K562 (cell line): ENCODE results near the gene SESN2. TPM values are rescaled to one million over a fixed set of nuclear protein-coding genes. Genes with fewer than 3 reads are reported as not detected.

Experiments
- DNMT1 ChIP-seq: fragments of 450-650 bp; IDR thresholded peaks from 2 replicates; pipeline ENCODE4 v1.6.1; 2016; ENCODE audit warnings: antibody characterized with exemption, mild to moderate bottlenecking
- FOXK2 ChIP-seq, 2 experiments: fragments of 450-650 bp; IDR thresholded peaks in 1 of 2; conservative IDR thresholded peaks in 1 of 2; 2 replicates each; pipeline ENCODE4 v1.6.1; 2016; ENCODE audit warnings: low read depth in 2 of 2, mild to moderate bottlenecking in 1 of 2
- OTX1 ChIP-seq: fragments of 450-650 bp; formaldehyde crosslinking; IDR thresholded peaks from 2 replicates; pipeline ENCODE4 v1.4.0; 2022; ENCODE audit warnings: mild to moderate bottlenecking
- PHF8 ChIP-seq: fragments of 200-600 bp; sonication (generic); IDR thresholded peaks from 2 replicates; pipeline ENCODE4 v1.6.1; 2012; ENCODE audit warnings: mixed run types, mild to moderate bottlenecking, inconsistent platforms, low read length, moderate library complexity, borderline replicate concordance
- RBM22 ChIP-seq: fragments of 200-400 bp; formaldehyde crosslinking; IDR thresholded peaks from 2 replicates; pipeline ENCODE4 v1.6.1; 2018; ENCODE audit warnings: low read length, low read depth; ENCODE audit not compliant: poor library complexity, severe bottlenecking
- RUNX1 ChIP-seq: sonication (generic); IDR thresholded peaks from 2 replicates; pipeline ENCODE4 v1.6.1; 2016; ENCODE audit warnings: antibody characterized with exemption, low read depth
- SMARCA4 ChIP-seq: fragments of 450-650 bp; IDR thresholded peaks from 2 replicates; pipeline ENCODE4 v1.6.1; 2016
- SMARCA5 ChIP-seq: fragments of 450-650 bp; IDR thresholded peaks from 2 replicates; pipeline ENCODE4 v1.6.1; 2016
- STAT5B ChIP-seq: fragments of 250-450 bp; sonication (Bioruptor Pico); IDR thresholded peaks from 2 replicates; pipeline ENCODE4 v1.8.0; 2021; ENCODE audit warnings: mild to moderate bottlenecking, inconsistent platforms
- TAF9B ChIP-seq: fragments of 450-650 bp; IDR thresholded peaks from 2 replicates; pipeline ENCODE4 v1.6.1; 2018; ENCODE audit warnings: mild to moderate bottlenecking; ENCODE audit not compliant: partially characterized antibody
- U2AF2 ChIP-seq: fragments of 200-400 bp; formaldehyde crosslinking; optimal IDR thresholded peaks from 2 replicates; pipeline ENCODE3; 2017; ENCODE audit warnings: low read depth, mild to moderate bottlenecking, low read length
- ZFP36 ChIP-seq: fragments of 150-350 bp; IDR thresholded peaks from 2 replicates; pipeline ENCODE4 v1.6.1; 2018; ENCODE audit warnings: low read length, low read depth; ENCODE audit not compliant: partially characterized antibody
- ZNF263 ChIP-seq: sonication (generic); formaldehyde crosslinking; IDR thresholded peaks from 2 replicates; pipeline ENCODE4 v1.8.0; 2022; ENCODE audit warnings: mild to moderate bottlenecking, missing genetic modification reagents, borderline replicate concordance
- ZNF644 ChIP-seq: fragments of 200-800 bp; sonication (Bioruptor generic); IDR thresholded peaks from 2 replicates; pipeline ENCODE4 v1.6.1; 2016; ENCODE audit warnings: low read depth, missing genetic modification characterization, missing compliant biosample characterization
- ZNF830 ChIP-seq: fragments of 250-450 bp; sonication (Bioruptor Pico); IDR thresholded peaks from 2 replicates; pipeline ENCODE4 v1.5.0; 2021; ENCODE audit warnings: mild to moderate bottlenecking
- polyA plus RNA-seq, 8 experiments: library from polyadenylated mRNA; depleted of rRNA in 4 of 8; stranded (reverse) in 5 of 8; unstranded in 3 of 8; fragments of >200 nt; fragmentation: Nextera tagmentation in 2 of 8; fragmentation: Illumina TruSeq in 1 of 8; extraction: Ambion mirVana in 2 of 8; extraction: Trizol in 1 of 8; gene quantifications; 2 replicates each; pipeline versions ENCODE4 v1.2.1 to v1.2.3, GENCODE V29; 2011 to 2014; ENCODE audit warnings: inconsistent platforms in 1 of 8, missing spikeins in 1 of 8
- total RNA-seq, 7 experiments: library from RNA; depleted of rRNA in 6 of 7; stranded (reverse); fragments of >200 nt in 6 of 7; fragmentation: Illumina TruSeq in 2 of 7; extraction: Trizol in 2 of 7; gene quantifications; 2 replicates each; pipeline versions ENCODE4 v1.2.1 to v1.2.3, GENCODE V29; 2011 to 2021; ENCODE audit warnings: low replicate concordance in 1 of 7
- TF ChIP-seq, protein P1 (sequence below): fragments of 450-650 bp; formaldehyde crosslinking; conservative IDR thresholded peaks from 2 replicates; pipeline ENCODE4 v1.4.0; 2022; ENCODE audit warnings: mild to moderate bottlenecking, missing genetic modification characterization
- TF ChIP-seq, protein P2 (sequence below): fragments of 450-650 bp; IDR thresholded peaks from 2 replicates; pipeline ENCODE4 v1.6.1; 2017; ENCODE audit warnings: antibody characterized with exemption, mild to moderate bottlenecking
- TF ChIP-seq, protein P3 (sequence below): sonication (generic); formaldehyde crosslinking; IDR thresholded peaks from 2 replicates; pipeline ENCODE4 v1.8.1; 2023; ENCODE audit warnings: missing genetic modification reagents, mild to moderate bottlenecking, borderline replicate concordance

SESN2 gene
- total and polyA plus RNA-seq, 9 of the 15 experiments (the other 6 are each of a cell fraction or from before 2014, with no cell fraction given) = 3.7 to 71.3 (median 16.8) TPM

- TF ChIP-seq ZFP36 (no peak), DNMT1 (no peak), ZNF830 (CRISPR knock-in tag) (peak; percentile 95), FOXK2 (conservative IDR thresholded peaks at IDR 0.05 in 1 of 2, IDR thresholded peaks at IDR 0.05 in 1 of 2; ENCODE audit: low read depth in 2 of 2) (peak; percentile 68 to 72; a peak in 3 of 4 replicates), RUNX1 (peak; percentile 34; the same call in 1 of the 2 replicates), OTX1 (CRISPR knock-in tag) (peak; percentile 3; the same call in 1 of the 2 replicates), U2AF2 (no peak), RBM22 (peak; percentile 97), PHF8 (peak; percentile 97), ZNF263 (peak; percentile 62; the same call in 1 of the 2 replicates), SMARCA4 (no peak), SMARCA5 (no peak), TAF9B (no peak), ZNF644 (tag) (no peak; the same call in 1 of the 2 replicates), STAT5B (CRISPR knock-in tag) (no peak)
- TF ChIP-seq, protein P1, sequence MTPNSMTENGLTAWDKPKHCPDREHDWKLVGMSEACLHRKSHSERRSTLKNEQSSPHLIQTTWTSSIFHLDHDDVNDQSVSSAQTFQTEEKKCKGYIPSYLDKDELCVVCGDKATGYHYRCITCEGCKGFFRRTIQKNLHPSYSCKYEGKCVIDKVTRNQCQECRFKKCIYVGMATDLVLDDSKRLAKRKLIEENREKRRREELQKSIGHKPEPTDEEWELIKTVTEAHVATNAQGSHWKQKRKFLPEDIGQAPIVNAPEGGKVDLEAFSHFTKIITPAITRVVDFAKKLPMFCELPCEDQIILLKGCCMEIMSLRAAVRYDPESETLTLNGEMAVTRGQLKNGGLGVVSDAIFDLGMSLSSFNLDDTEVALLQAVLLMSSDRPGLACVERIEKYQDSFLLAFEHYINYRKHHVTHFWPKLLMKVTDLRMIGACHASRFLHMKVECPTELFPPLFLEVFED = no peak
- TF ChIP-seq, protein P2, sequence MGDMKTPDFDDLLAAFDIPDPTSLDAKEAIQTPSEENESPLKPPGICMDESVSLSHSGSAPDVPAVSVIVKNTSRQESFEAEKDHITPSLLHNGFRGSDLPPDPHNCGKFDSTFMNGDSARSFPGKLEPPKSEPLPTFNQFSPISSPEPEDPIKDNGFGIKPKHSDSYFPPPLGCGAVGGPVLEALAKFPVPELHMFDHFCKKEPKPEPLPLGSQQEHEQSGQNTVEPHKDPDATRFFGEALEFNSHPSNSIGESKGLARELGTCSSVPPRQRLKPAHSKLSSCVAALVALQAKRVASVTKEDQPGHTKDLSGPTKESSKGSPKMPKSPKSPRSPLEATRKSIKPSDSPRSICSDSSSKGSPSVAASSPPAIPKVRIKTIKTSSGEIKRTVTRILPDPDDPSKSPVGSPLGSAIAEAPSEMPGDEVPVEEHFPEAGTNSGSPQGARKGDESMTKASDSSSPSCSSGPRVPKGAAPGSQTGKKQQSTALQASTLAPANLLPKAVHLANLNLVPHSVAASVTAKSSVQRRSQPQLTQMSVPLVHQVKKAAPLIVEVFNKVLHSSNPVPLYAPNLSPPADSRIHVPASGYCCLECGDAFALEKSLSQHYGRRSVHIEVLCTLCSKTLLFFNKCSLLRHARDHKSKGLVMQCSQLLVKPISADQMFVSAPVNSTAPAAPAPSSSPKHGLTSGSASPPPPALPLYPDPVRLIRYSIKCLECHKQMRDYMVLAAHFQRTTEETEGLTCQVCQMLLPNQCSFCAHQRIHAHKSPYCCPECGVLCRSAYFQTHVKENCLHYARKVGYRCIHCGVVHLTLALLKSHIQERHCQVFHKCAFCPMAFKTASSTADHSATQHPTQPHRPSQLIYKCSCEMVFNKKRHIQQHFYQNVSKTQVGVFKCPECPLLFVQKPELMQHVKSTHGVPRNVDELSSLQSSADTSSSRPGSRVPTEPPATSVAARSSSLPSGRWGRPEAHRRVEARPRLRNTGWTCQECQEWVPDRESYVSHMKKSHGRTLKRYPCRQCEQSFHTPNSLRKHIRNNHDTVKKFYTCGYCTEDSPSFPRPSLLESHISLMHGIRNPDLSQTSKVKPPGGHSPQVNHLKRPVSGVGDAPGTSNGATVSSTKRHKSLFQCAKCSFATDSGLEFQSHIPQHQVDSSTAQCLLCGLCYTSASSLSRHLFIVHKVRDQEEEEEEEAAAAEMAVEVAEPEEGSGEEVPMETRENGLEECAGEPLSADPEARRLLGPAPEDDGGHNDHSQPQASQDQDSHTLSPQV = no peak
- TF ChIP-seq, protein P3, sequence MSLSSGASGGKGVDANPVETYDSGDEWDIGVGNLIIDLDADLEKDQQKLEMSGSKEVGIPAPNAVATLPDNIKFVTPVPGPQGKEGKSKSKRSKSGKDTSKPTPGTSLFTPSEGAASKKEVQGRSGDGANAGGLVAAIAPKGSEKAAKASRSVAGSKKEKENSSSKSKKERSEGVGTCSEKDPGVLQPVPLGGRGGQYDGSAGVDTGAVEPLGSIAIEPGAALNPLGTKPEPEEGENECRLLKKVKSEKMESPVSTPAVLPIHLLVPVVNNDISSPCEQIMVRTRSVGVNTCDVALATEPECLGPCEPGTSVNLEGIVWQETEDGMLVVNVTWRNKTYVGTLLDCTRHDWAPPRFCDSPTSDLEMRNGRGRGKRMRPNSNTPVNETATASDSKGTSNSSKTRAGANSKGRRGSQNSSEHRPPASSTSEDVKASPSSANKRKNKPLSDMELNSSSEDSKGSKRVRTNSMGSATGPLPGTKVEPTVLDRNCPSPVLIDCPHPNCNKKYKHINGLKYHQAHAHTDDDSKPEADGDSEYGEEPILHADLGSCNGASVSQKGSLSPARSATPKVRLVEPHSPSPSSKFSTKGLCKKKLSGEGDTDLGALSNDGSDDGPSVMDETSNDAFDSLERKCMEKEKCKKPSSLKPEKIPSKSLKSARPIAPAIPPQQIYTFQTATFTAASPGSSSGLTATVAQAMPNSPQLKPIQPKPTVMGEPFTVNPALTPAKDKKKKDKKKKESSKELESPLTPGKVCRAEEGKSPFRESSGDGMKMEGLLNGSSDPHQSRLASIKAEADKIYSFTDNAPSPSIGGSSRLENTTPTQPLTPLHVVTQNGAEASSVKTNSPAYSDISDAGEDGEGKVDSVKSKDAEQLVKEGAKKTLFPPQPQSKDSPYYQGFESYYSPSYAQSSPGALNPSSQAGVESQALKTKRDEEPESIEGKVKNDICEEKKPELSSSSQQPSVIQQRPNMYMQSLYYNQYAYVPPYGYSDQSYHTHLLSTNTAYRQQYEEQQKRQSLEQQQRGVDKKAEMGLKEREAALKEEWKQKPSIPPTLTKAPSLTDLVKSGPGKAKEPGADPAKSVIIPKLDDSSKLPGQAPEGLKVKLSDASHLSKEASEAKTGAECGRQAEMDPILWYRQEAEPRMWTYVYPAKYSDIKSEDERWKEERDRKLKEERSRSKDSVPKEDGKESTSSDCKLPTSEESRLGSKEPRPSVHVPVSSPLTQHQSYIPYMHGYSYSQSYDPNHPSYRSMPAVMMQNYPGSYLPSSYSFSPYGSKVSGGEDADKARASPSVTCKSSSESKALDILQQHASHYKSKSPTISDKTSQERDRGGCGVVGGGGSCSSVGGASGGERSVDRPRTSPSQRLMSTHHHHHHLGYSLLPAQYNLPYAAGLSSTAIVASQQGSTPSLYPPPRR (CRISPR knock-in tag) = peak; percentile 92; the same call in 1 of the 2 replicates
Measured at GRCh38 chr1:28259252-28259933, at the start of gene SESN2 (continued).
